SU-DHL-6 (cell line): ENCODE results near the gene ARMC10.

Source experiments
- H2AFZ ChIP-seq: fragments of 200-600 bp; sonication (generic); 2 replicates; pipeline ENCODE4 v1.6.1; 2014; ENCODE audit warnings: low read depth, mild to moderate bottlenecking, moderate library complexity, mixed read lengths, antibody characterized with exemption, low read length; ENCODE audit not compliant: severe bottlenecking
- H3F3A ChIP-seq: fragments of 200-600 bp; shearing (Covaris generic); 2 replicates; pipeline ENCODE4 v1.6.0; 2016; ENCODE audit warnings: antibody characterized with exemption, mild to moderate bottlenecking; ENCODE audit not compliant: insufficient read depth
- H3K27ac ChIP-seq: fragments of 200-600 bp; sonication (generic); 2 replicates; pipeline ENCODE4 v1.5.1; 2016; ENCODE audit warnings: low read depth, mild to moderate bottlenecking, low read length, moderate library complexity, mixed read lengths
- H3K27me3 ChIP-seq: fragments of 200-600 bp; sonication (generic), shearing (Covaris generic); 2 replicates; pipeline ENCODE4 v1.6.0; 2014; ENCODE audit warnings: mild to moderate bottlenecking, low read length
- H3K36me3 ChIP-seq: fragments of 200-600 bp; sonication (generic); 2 replicates; pipeline ENCODE4 v1.6.1; 2014; ENCODE audit warnings: mild to moderate bottlenecking, low read length, mixed read lengths
- H3K4me2 ChIP-seq: fragments of 300-600, 200-600 bp; shearing (Covaris generic), sonication (generic); 2 replicates; pipeline ENCODE4 v1.6.0; 2014; ENCODE audit warnings: low read length, low read depth, mild to moderate bottlenecking; ENCODE audit not compliant: poor library complexity, severe bottlenecking
- H3K4me3 ChIP-seq: fragments of 200-600 bp; sonication (generic); 2 replicates; pipeline ENCODE4 v1.5.1; 2014; ENCODE audit warnings: antibody characterized with exemption, low read length, mild to moderate bottlenecking, mixed read lengths; ENCODE audit not compliant: insufficient read depth, poor library complexity, severe bottlenecking
- H3K79me2 ChIP-seq: fragments of 200-600 bp; sonication (generic); 2 replicates; pipeline ENCODE4 v1.6.1; 2014; ENCODE audit warnings: mild to moderate bottlenecking, low read length, moderate library complexity; ENCODE audit not compliant: insufficient read depth
- H3K9ac ChIP-seq: fragments of 200-600 bp; sonication (generic); 2 replicates; pipeline ENCODE4 v1.7.0; 2014; ENCODE audit warnings: mild to moderate bottlenecking, low read length
- H3K9me2 ChIP-seq: fragments of 200-600 bp; sonication (generic); replicated peaks from 2 replicates; pipeline ENCODE4 v1.6.1; 2014; ENCODE audit warnings: low read length; ENCODE audit not compliant: insufficient read depth
- H3K9me3 ChIP-seq: fragments of 200-600 bp; sonication (generic); 2 replicates; pipeline ENCODE4 v1.6.1; 2014; ENCODE audit warnings: low read length, mixed read lengths; ENCODE audit not compliant: insufficient read depth
- H4K20me1 ChIP-seq: fragments of 200-600 bp; sonication (generic); 2 replicates; pipeline ENCODE4 v1.6.1; 2014; ENCODE audit warnings: low read depth, mild to moderate bottlenecking, antibody characterized with exemption, low read length, moderate library complexity, mixed read lengths
- CTCF ChIP-seq: fragments of 200-600 bp; sonication (generic); IDR thresholded peaks from one replicate; pipeline ENCODE4 v1.5.1; 2017; ENCODE audit warnings: antibody characterized with exemption, mild to moderate bottlenecking, low read length, moderate library complexity; ENCODE audit not compliant: insufficient read depth, poor library complexity, severe bottlenecking
- EZH2phosphoT487 ChIP-seq: fragments of 200-600 bp; sonication (generic), shearing (Covaris generic); conservative IDR thresholded peaks from 2 replicates; pipeline ENCODE4 v1.6.1; 2018; ENCODE audit warnings: mild to moderate bottlenecking, antibody characterized with exemption, low read length, moderate library complexity, mixed read lengths

ARMC10 gene

GRCh38 chr7:103116511-103116910 is 41.6 kb downstream of the ARMC10 start:
- Histone ChIP-seq H3K36me3 (peaks cover 3% of the 10 kb centered on the region; the same call in 1 of the 2 replicates), H3K9me3 (no peaks in the 10 kb centered on the region), H3F3A (no peaks in the 10 kb centered on the region), H3K27ac (no peak overlapping the region), H3K4me3 (no peak overlapping the region), H3K9ac (no peak overlapping the region), H4K20me1 (no peaks in the 10 kb centered on the region), H3K9me2 (no peaks in the 10 kb centered on the region), H3K27me3 (no peaks in the 10 kb centered on the region), H2AFZ (no peak overlapping the region), H3K79me2 (no peaks in the 10 kb centered on the region), H3K4me2 (no peak overlapping the region)
- TF ChIP-seq CTCF: no peak
- no peak for TF ChIP-seq EZH2phosphoT487

GRCh38 chr7:103116991-103117390 is 42.1 kb downstream of the ARMC10 start:
- no peak overlapping the region for H3K9ac ChIP-seq
- no peak overlapping the region for H3K4me3 ChIP-seq
- H2AFZ ChIP-seq: no peak overlapping the region
- H3K36me3 ChIP-seq: peaks cover 3% of the 10 kb centered on the region; the same call in 1 of the 2 replicates
- H3K27ac ChIP-seq: no peak overlapping the region
- H3K4me2 ChIP-seq: no peak overlapping the region
- H3F3A ChIP-seq: no peaks in the 10 kb centered on the region
- no peaks in the 10 kb centered on the region for H3K79me2 ChIP-seq
- no peaks in the 10 kb centered on the region for H4K20me1 ChIP-seq
- no peak for TF ChIP-seq CTCF
- no peak for TF ChIP-seq EZH2phosphoT487
- H3K9me3 ChIP-seq: no peaks in the 10 kb centered on the region
- H3K27me3 ChIP-seq: no peaks in the 10 kb centered on the region
- no peaks in the 10 kb centered on the region for H3K9me2 ChIP-seq

GRCh38 chr7:103117465-103117864 is 42.5 kb downstream of the ARMC10 start:
- Histone ChIP-seq H3K9me3 (no peaks in the 10 kb centered on the region), H3K79me2 (no peaks in the 10 kb centered on the region), H4K20me1 (no peaks in the 10 kb centered on the region), H3K36me3 (peaks cover 3% of the 10 kb centered on the region; the same call in 1 of the 2 replicates), H3F3A (no peaks in the 10 kb centered on the region), H3K4me3 (no peak overlapping the region), H2AFZ (no peak overlapping the region), H3K9me2 (no peaks in the 10 kb centered on the region), H3K27ac (no peak overlapping the region), H3K27me3 (no peaks in the 10 kb centered on the region), H3K4me2 (no peak overlapping the region), H3K9ac (no peak overlapping the region)
- no peak for TF ChIP-seq EZH2phosphoT487
- TF ChIP-seq CTCF: no peak
